ENCODE measurements around the gene FBXW4. TPM values are rescaled to one million over a fixed set of nuclear protein-coding genes. Genes with fewer than 3 reads are reported as not detected.

FBXW4 gene
- total RNA-seq, 4 donors from 2014 or later: 48.4 to 91.6 (median 55.6) TPM

DNA sequence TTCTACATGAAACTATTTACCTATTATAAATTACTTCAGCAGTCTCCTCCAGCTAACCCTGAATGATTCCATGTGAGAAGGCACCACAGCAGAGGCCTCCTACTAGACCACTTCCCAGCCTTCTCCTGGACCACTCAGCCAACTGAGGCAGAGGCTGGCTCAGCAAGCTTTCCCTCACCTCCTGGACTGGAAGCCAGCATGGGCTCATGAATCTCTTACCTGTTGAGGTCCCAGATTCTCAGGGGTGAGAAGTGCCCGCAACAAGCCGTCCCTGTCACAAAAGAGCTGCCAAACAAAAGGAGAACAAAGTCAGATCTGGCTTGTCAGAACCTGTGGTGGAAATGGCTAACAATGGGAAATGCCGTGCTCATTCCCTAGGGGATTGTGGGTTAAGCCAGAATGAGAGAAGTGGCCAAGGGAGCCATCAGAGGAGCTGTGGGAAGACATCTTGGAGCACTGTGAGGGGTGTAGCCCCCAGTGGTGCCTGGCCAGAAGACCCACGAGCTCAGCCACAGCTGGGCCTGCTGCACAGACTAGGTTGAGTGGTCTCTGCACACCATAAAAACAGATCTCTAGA lies 70.4 kb downstream of the FBXW4 start:
- Histone ChIP-seq H3K4me1 (no peaks in the 10 kb centered on the region), H3K27ac (no peak overlapping the region), H3K36me3 (peaks cover 0 to 18% (median 5%) of the 10 kb centered on the region in 4 donors), H3K27me3 (no peaks in the 10 kb centered on the region), H3K9me3 (no peaks in the 10 kb centered on the region), H3K4me3 (no peak overlapping the region)
- TF ChIP-seq EP300 (IDR thresholded peaks at IDR 0.05; ENCODE audit: low read depth) (no peak), POLR2A (IDR thresholded peaks at IDR 0.05) (no peak), POLR2AphosphoS5 (IDR thresholded peaks at IDR 0.05) (no peak)
- TF ChIP-seq, protein P1, sequence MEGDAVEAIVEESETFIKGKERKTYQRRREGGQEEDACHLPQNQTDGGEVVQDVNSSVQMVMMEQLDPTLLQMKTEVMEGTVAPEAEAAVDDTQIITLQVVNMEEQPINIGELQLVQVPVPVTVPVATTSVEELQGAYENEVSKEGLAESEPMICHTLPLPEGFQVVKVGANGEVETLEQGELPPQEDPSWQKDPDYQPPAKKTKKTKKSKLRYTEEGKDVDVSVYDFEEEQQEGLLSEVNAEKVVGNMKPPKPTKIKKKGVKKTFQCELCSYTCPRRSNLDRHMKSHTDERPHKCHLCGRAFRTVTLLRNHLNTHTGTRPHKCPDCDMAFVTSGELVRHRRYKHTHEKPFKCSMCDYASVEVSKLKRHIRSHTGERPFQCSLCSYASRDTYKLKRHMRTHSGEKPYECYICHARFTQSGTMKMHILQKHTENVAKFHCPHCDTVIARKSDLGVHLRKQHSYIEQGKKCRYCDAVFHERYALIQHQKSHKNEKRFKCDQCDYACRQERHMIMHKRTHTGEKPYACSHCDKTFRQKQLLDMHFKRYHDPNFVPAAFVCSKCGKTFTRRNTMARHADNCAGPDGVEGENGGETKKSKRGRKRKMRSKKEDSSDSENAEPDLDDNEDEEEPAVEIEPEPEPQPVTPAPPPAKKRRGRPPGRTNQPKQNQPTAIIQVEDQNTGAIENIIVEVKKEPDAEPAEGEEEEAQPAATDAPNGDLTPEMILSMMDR (IDR thresholded peaks at IDR 0.05): no peak
- DNase-seq: no peak
- WGBS, 2 donors (ENCODE audit: low coverage in 1 of 2): 94% methylated on average over 4 of the region's 4 CpGs; no CpG with 5 or more reads in 1 of the 2 donors
- intact Hi-C loops (cut with DNase I; ENCODE audit: low total_unique reads): no loop called here
- in situ Hi-C loops (cut with MboI; ENCODE audit: low pct_ligation_motif_present in 1 of 4, low pct_unique_long_range_greater_than_20kb in 1 of 4, low sequenced_read_pairs in 3 of 4): no loop called here

DNA sequence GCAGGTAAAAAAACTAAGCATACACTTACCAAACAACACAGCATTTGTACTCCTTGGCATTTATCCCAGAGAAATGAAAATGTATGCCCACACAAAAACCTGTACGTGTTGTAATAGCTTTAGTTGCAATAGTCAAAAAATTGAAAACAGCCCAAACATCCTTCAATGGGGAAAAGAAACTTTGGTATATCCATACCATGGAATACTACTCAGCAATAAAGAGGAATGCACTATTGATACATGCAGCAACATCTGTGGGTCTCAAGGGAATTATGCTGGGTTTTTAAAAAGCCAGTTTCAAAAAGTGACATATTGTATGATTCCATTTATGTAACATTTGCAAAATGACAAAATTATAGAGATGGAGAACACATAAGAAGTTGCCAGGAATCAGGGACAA lies 71.4 kb downstream of the FBXW4 start:
- H3K9me3 ChIP-seq: no peaks in the 10 kb centered on the region
- in situ Hi-C loops (cut with MboI; ENCODE audit: low pct_ligation_motif_present in 1 of 4, low pct_unique_long_range_greater_than_20kb in 1 of 4, low sequenced_read_pairs in 3 of 4): no loop called here
- no peak for DNase-seq
- intact Hi-C loops (cut with DNase I; ENCODE audit: low total_unique reads): no loop called here
- peaks cover 0 to 18% (median 5%) of the 10 kb centered on the region in 4 donors for H3K36me3 ChIP-seq
- no peak overlapping the region for H3K27ac ChIP-seq
- no peak overlapping the region for H3K4me3 ChIP-seq
- TF ChIP-seq, protein P1 (IDR thresholded peaks at IDR 0.05): no peak
- no peak for TF ChIP-seq POLR2AphosphoS5 (IDR thresholded peaks at IDR 0.05)
- no peak for TF ChIP-seq POLR2A (IDR thresholded peaks at IDR 0.05)
- no peak for TF ChIP-seq EP300 (IDR thresholded peaks at IDR 0.05; ENCODE audit: low read depth)
- H3K27me3 ChIP-seq: no peaks in the 10 kb centered on the region
- no peaks in the 10 kb centered on the region for H3K4me1 ChIP-seq
- 81 to 100% methylated on average over 1 of the region's 1 CpG for WGBS, 2 donors (ENCODE audit: low coverage in 1 of 2)

DNA sequence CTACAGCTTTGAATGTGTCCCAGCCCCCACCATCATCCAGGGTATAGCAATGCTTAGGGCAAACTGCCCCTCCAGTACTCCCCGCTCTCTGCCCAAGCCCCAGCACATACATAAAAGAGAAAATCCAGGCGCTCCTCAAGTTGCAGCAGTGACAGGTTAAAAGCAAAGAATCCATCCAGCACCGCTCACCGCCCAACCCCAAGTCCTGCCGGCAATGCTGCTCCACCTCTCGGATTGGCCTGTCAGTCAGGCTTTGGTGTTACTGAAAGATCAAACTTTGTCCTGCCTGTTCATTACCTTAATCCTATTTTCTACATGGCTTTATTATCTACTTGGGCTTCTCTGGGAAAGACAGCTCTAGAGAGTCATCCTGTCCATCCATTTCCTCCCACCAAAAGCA lies 75.0 kb downstream of the FBXW4 start:
- DNase-seq: no peak
- TF ChIP-seq POLR2A (IDR thresholded peaks at IDR 0.05) (no peak), EP300 (IDR thresholded peaks at IDR 0.05; ENCODE audit: low read depth) (no peak), POLR2AphosphoS5 (IDR thresholded peaks at IDR 0.05) (no peak)
- TF ChIP-seq, protein P1 (IDR thresholded peaks at IDR 0.05): no peak
- intact Hi-C loops (cut with DNase I; ENCODE audit: low total_unique reads) (no loop called here), in situ Hi-C loops (cut with MboI; ENCODE audit: low pct_ligation_motif_present in 1 of 4, low pct_unique_long_range_greater_than_20kb in 1 of 4, low sequenced_read_pairs in 3 of 4) (no loop called here)
- Histone ChIP-seq H3K4me3 (no peak overlapping the region), H3K27ac (no peak overlapping the region), H3K36me3 (peaks cover 0 to 18% (median 9%) of the 10 kb centered on the region in 4 donors), H3K9me3 (no peaks in the 10 kb centered on the region), H3K27me3 (no peaks in the 10 kb centered on the region), H3K4me1 (no peaks in the 10 kb centered on the region)
- WGBS, 2 donors (ENCODE audit: low coverage in 1 of 2): 91 to 98% methylated on average over 6 of the region's 6 CpGs

DNA sequence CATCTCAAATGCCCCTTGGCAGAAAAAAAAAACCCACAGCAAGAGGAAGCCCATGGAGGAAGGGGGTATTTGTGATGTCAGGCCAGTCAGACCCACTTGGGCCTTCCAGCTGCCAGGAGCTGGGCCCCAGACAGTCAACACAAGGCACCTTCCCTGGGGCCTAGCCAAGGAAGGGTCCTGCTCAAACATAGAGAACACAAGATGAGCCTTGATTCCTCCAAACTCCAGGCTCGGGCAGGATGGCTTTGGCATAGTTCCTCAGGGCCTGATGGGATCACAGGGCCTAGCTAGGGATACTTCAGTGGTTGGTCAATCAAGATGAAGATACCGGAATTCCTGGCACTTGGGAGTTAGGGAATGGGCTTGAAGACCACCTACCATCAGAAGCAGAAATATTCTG lies 76.1 kb downstream of the FBXW4 start:
- in situ Hi-C loops (cut with MboI; ENCODE audit: low pct_ligation_motif_present in 1 of 4, low pct_unique_long_range_greater_than_20kb in 1 of 4, low sequenced_read_pairs in 3 of 4): no loop called here

More for the DNA sequence above, 76.1 kb downstream of the FBXW4 start:
- Histone ChIP-seq H3K27me3 (no peaks in the 10 kb centered on the region), H3K4me3 (no peak overlapping the region), H3K27ac (no peak overlapping the region), H3K9me3 (no peaks in the 10 kb centered on the region), H3K36me3 (peaks cover 0 to 13% (median 5%) of the 10 kb centered on the region in 4 donors), H3K4me1 (no peaks in the 10 kb centered on the region)
- no peak for DNase-seq
- TF ChIP-seq POLR2AphosphoS5 (IDR thresholded peaks at IDR 0.05) (no peak), POLR2A (IDR thresholded peaks at IDR 0.05) (no peak), EP300 (IDR thresholded peaks at IDR 0.05; ENCODE audit: low read depth) (no peak)
- TF ChIP-seq, protein P1 (IDR thresholded peaks at IDR 0.05): no peak
- 92% methylated on average over 2 of the region's 2 CpGs; no CpG with 5 or more reads in 1 of the 2 donors for WGBS, 2 donors (ENCODE audit: low coverage in 1 of 2)
- intact Hi-C loops (cut with DNase I; ENCODE audit: low total_unique reads): no loop called here

Measured in transverse colon (tissue), 4 donors.